Activated CD8-positive, alpha-beta T cell treated with anti-CD3 and anti-CD28 coated beads, Interleukin-2, amount 10 ng/mL, durations not matched to agents 7 days and 5 days (primary cell): Measurements from ENCODE around the gene ADRA2A. TPM values are rescaled to one million over a fixed set of nuclear protein-coding genes. Genes with fewer than 3 reads are reported as not detected.

Experiments used
- ATAC-seq: fragments of 150-1000 bp; cut with Tn5 transposase; one replicate; pipeline ENCODE4 v1.10.0; 2021; ENCODE audit warnings: moderate library complexity
- CTCF ChIA-PET: fragments of 350-600 bp; sonication (Branson Sonifier 250); formaldehyde crosslinking; loops from one replicate; lab custom pipeline; 2021; ENCODE audit warnings: antibody characterized with exemption; lab: Charles Lee
- POLR2A ChIA-PET: fragments of 350-600 bp; sonication (Branson Sonifier 250); formaldehyde crosslinking; loops from one replicate; lab custom pipeline; 2021; ENCODE audit warnings: antibody characterized with exemption; lab: Charles Lee
- DNase-seq: peaks from one replicate; pipeline ENCODE4 v3.0.0-alpha.2; 2020
- H3K27ac Mint-ChIP-seq: one replicate; pipeline ENCODE4 v1.8.0; 2021; ENCODE audit warnings: mild to moderate bottlenecking, mixed read lengths
- H3K27me3 Mint-ChIP-seq: one replicate; pipeline ENCODE4 v1.8.0; 2021; ENCODE audit warnings: low read depth, mixed read lengths
- H3K36me3 Mint-ChIP-seq: one replicate; pipeline ENCODE4 v1.8.0; 2021; ENCODE audit warnings: low read depth, mixed read lengths
- H3K4me1 Mint-ChIP-seq: one replicate; pipeline ENCODE4 v1.8.0; 2021; ENCODE audit warnings: low read depth, mixed read lengths
- H3K4me3 Mint-ChIP-seq: one replicate; pipeline ENCODE4 v1.8.0; 2021; ENCODE audit warnings: mild to moderate bottlenecking, mixed read lengths
- H3K9me3 Mint-ChIP-seq: one replicate; pipeline ENCODE4 v1.8.0; 2022; ENCODE audit warnings: mixed read lengths; ENCODE audit not compliant: insufficient read depth
- total RNA-seq, 2 experiments: library from RNA; stranded (reverse); gene quantifications; one replicate each; pipeline ENCODE4 v1.2.3, GENCODE V29; 2021

Gene ADRA2A
- total RNA-seq, 2 experiments from 2014 or later: not detected

GRCh38 chr10:111085690-111086353 lies 9.0 kb downstream of the ADRA2A start:
- no peak for ATAC-seq
- Mint-ChIP-seq H3K4me1 (peaks cover 3% of the 10 kb centered on the region), H3K36me3 (no peaks in the 10 kb centered on the region), H3K27me3 (peaks cover 11% of the 10 kb centered on the region), H3K9me3 (no peaks in the 10 kb centered on the region), H3K4me3 (no peak overlapping the region), H3K27ac (no peak overlapping the region)
- ChIA-PET POLR2A (no interaction called here), CTCF (interaction anchor here (1.3 kb wide), 1 partner anchor 9 kb away, joined by 5 read pairs; the partner anchor contains the start of gene ADRA2A)
- DNase-seq: no peak

DNA sequence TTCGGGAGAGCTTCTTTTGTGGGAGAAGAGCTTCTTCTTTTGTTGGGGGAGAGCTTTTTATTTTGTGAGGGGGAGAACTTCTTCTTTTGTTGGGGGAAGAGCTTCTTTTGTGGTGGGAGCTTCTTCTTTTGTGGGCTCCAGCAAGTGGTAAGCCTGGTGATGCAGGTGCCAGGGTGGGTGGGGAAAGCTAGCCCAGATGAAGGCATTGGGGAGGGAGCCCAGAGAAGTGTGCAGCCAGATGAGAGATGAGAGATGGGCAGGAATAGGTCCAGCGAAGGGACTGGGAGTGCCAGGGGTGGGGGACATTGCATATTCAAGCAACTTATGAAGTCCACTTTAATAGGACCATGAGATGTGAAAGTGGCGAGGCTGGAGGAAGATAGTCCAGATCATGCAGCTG lies 9.7 kb downstream of the ADRA2A start:
- ATAC-seq: no peak
- Mint-ChIP-seq H3K27ac (no peak overlapping the region), H3K36me3 (no peaks in the 10 kb centered on the region), H3K27me3 (peaks cover 8% of the 10 kb centered on the region), H3K4me1 (peaks cover 3% of the 10 kb centered on the region), H3K4me3 (no peak overlapping the region), H3K9me3 (no peaks in the 10 kb centered on the region)
- ChIA-PET CTCF (interaction anchor here (1.3 kb wide), 1 partner anchor 10 kb away, joined by 5 read pairs; the partner anchor contains the start of gene ADRA2A), POLR2A (no interaction called here)
- DNase-seq: no peak

GRCh38 chr10:111087331-111087756 lies 10.5 kb downstream of the ADRA2A start:
- Mint-ChIP-seq H3K4me3 (no peak overlapping the region), H3K27me3 (peaks cover 8% of the 10 kb centered on the region), H3K9me3 (no peaks in the 10 kb centered on the region), H3K4me1 (peaks cover 3% of the 10 kb centered on the region), H3K27ac (no peak overlapping the region), H3K36me3 (no peaks in the 10 kb centered on the region)
- ChIA-PET CTCF (interaction anchor here (1.3 kb wide), 1 partner anchor 11 kb away, joined by 5 read pairs; the partner anchor contains the start of gene ADRA2A), POLR2A (no interaction called here)
- ATAC-seq: no peak
- no peak for DNase-seq

GRCh38 chr10:111087968-111088505 lies 11.2 kb downstream of the ADRA2A start:
- ChIA-PET POLR2A (no interaction called here), CTCF (interaction anchor here (1.0 kb wide), 1 partner anchor 12 kb away, joined by 4 read pairs; the partner anchor contains the start of gene ADRA2A)
- Mint-ChIP-seq H3K27ac (no peak overlapping the region), H3K36me3 (no peaks in the 10 kb centered on the region), H3K4me1 (peaks cover 3% of the 10 kb centered on the region), H3K9me3 (no peaks in the 10 kb centered on the region), H3K4me3 (no peak overlapping the region), H3K27me3 (peaks cover 8% of the 10 kb centered on the region)
- DNase-seq (no peak), ATAC-seq (no peak)

- CTCF ChIA-PET: no interaction called here
- Mint-ChIP-seq H3K27ac (no peak overlapping the region), H3K36me3 (no peaks in the 10 kb centered on the region), H3K4me1 (peaks cover 3% of the 10 kb centered on the region), H3K27me3 (peaks cover 8% of the 10 kb centered on the region), H3K9me3 (no peaks in the 10 kb centered on the region), H3K4me3 (no peak overlapping the region)
- ATAC-seq (no peak), DNase-seq (no peak)
- POLR2A ChIA-PET: no interaction called here
Observed at GRCh38 chr10:111089293-111089692, 12.5 kb downstream of the ADRA2A start.

DNA sequence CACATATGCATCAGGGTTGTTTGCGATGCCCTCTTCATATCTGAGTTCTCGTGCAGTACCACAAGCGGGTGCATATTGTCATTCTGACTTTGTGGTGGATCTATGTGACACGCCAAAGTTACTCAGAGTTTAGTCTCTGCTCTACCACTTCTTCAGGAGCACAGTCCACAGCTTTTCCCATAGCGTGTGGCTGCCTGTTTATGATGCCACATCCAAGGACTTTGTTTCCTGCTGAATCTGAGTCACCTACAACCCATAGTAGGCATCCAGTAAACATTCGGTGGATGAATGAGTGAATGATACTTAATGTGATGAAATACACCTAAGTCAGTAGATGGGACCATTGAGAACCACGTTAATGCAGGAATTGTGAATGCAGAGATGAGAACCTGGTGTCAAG lies 15.0 kb downstream of the ADRA2A start:
- POLR2A ChIA-PET: no interaction called here
- ATAC-seq (no peak), DNase-seq (no peak)
- CTCF ChIA-PET: no interaction called here
- Mint-ChIP-seq H3K4me1 (no peaks in the 10 kb centered on the region), H3K9me3 (no peaks in the 10 kb centered on the region), H3K36me3 (no peaks in the 10 kb centered on the region), H3K27me3 (peaks cover 7% of the 10 kb centered on the region), H3K27ac (no peak overlapping the region), H3K4me3 (no peak overlapping the region)

- peaks cover 5% of the 10 kb centered on the region for H3K27me3 Mint-ChIP-seq
- no peaks in the 10 kb centered on the region for H3K36me3 Mint-ChIP-seq
- H3K27ac Mint-ChIP-seq: no peak overlapping the region
- no peaks in the 10 kb centered on the region for H3K9me3 Mint-ChIP-seq
- DNase-seq: no peak
- ChIA-PET POLR2A (no interaction called here), CTCF (interaction anchor here (0.7 to 1.0 kb wide), 2 partner anchors 13 to 29 kb away, joined by 3 read pairs; no protein-coding TSS in a partner anchor)
- no peak overlapping the region for H3K4me3 Mint-ChIP-seq
- no peaks in the 10 kb centered on the region for H3K4me1 Mint-ChIP-seq
- no peak for ATAC-seq
Observed at GRCh38 chr10:111093741-111094380, 17.0 kb downstream of the ADRA2A start.

DNA sequence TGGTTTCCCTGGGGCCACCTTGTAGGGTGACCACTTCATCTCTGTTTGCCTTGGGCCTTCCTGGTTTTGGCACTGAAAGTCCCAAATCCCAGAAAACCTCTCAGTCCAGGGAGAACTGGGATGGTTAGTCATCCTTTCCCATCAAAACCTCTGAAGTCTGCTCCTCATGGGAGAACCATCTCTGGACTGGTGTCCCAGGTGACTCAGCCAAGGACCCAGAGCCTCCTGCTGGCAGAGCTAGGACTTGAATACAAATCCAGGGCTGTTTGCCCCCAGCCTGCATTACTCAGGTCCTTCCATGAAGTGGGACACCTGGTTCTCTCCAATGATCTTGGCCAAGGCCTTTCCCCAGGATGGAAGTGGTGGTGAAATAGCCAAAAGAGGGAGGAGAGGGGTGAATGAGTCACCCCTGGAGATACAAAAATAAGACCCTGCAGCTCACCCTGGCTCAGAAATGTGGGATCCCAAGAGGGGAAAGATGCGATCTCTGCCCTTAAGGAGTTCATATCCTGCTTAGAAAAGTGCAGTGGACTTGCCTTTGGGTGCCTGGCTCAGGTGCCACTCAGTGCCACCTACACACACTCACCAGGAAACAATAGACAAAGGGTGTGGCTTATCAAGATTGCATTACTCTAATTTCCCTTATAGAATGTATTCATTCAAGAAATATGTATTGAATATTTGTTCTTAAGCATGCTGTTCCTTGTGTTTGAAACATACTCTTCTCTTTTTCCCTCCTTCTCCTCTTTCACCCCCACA lies 22.0 kb downstream of the ADRA2A start:
- POLR2A ChIA-PET: no interaction called here
- no peaks in the 10 kb centered on the region for H3K4me1 Mint-ChIP-seq

GRCh38 chr10:111100198-111100597 lies 23.4 kb downstream of the ADRA2A start:
- ChIA-PET POLR2A (no interaction called here), CTCF (no interaction called here)
- no peak for ATAC-seq
- Mint-ChIP-seq H3K4me3 (no peak overlapping the region), H3K36me3 (no peaks in the 10 kb centered on the region), H3K9me3 (no peaks in the 10 kb centered on the region), H3K27me3 (peaks cover 4% of the 10 kb centered on the region), H3K4me1 (no peaks in the 10 kb centered on the region), H3K27ac (no peak overlapping the region)
- DNase-seq: no peak

More for the DNA sequence above, 22.0 kb downstream of the ADRA2A start:
- DNase-seq (no peak), ATAC-seq (no peak)
- no peaks in the 10 kb centered on the region for H3K36me3 Mint-ChIP-seq
- H3K4me3 Mint-ChIP-seq: no peak overlapping the region
- peaks cover 3% of the 10 kb centered on the region for H3K27me3 Mint-ChIP-seq
- no peaks in the 10 kb centered on the region for H3K9me3 Mint-ChIP-seq
- CTCF ChIA-PET: no interaction called here
- H3K27ac Mint-ChIP-seq: no peak overlapping the region

DNA sequence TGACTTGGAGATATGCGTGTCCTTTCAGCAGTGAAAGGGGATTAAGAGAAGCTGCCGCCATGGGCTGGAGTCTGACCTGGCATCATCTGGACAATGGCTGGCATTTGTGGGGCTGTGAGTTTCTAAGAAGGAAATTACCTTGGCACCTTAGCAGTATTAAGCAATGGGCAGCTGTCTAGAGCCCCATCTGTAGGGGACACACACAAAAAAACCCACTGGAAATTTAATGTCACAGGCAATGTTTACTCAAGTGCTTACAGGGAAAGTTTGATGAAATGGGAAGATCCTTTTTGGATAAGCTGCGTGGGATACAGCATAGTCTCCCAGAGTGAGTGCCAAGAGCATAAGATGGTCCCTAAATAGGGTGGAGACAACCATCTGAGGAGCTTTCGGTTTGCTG lies 25.0 kb downstream of the ADRA2A start:
- DNase-seq (no peak), ATAC-seq (no peak)
- H3K4me3 Mint-ChIP-seq: no peak overlapping the region
- peaks cover 4% of the 10 kb centered on the region for H3K27me3 Mint-ChIP-seq
- H3K27ac Mint-ChIP-seq: no peak overlapping the region
- POLR2A ChIA-PET: no interaction called here
- H3K36me3 Mint-ChIP-seq: no peaks in the 10 kb centered on the region
- H3K9me3 Mint-ChIP-seq: no peaks in the 10 kb centered on the region
- CTCF ChIA-PET: no interaction called here
- H3K4me1 Mint-ChIP-seq: no peaks in the 10 kb centered on the region

DNA sequence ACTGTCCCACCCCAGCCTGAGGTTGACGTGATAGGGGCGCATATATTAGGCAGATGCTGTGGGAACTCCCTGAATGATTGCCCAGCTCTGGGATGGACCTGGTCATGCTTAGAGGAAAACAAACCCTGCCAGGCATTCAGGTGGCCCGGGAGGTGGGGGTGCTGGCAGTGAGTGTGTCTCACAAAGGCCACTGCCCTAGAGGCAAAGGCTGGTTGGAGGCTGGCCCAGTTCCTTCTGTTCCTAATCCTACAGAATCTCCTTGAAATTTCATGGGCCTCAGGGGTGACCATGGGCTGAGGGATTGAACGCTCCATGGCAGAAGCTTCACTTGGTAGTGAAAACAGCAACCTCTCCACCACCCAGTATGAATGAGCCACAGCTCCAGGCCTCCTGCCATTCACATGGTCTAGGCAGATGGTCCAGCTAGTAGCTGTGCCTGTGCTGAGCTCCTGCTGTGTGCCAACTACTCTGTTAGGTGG lies 25.6 kb downstream of the ADRA2A start:
- Mint-ChIP-seq H3K4me3 (no peak overlapping the region), H3K4me1 (no peaks in the 10 kb centered on the region), H3K27ac (no peak overlapping the region), H3K36me3 (no peaks in the 10 kb centered on the region), H3K9me3 (no peaks in the 10 kb centered on the region), H3K27me3 (peaks cover 4% of the 10 kb centered on the region)
- ChIA-PET POLR2A (no interaction called here), CTCF (no interaction called here)
- no peak for DNase-seq
- no peak for ATAC-seq
